Measurements from ENCODE around the gene ZBTB40. TPM values are rescaled to one million over a fixed set of nuclear protein-coding genes. Genes with fewer than 3 reads are reported as not detected.

Gene ZBTB40
- polyA plus RNA-seq, 3 donors: 1.1 to 17.8 (median 1.3) TPM

DNA sequence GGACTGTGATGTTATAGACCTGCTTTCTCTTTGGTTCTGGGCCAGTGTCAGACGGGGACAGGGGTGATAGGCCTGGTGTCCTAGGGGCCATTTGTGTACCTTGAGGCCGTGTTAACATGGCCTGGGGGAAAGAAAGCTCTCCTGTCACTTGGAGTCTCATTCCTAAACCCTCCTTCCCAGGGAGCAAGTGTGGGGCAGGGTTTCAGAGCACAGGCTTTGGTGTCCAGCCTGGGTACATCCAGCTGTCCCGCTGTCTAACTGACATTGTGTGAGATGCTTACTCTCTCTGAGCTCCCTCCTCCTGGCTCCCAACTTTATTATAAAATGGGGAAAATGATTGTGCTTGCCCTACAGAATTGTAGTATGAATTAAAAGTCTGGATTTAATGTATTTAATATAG is 79.1 kb downstream of the ZBTB40 start:
- no peaks in the 10 kb centered on the region for H4K20me1 ChIP-seq (ENCODE audit: insufficient read depth, low read length)
- no peak for DNase-seq
- no CpG with 5 or more reads among the region's 3 CpGs for WGBS (ENCODE audit: insufficient coverage)
- no peak overlapping the region for H3K4me2 ChIP-seq (replicated peaks; ENCODE audit: extremely low read depth, low read length, poor library complexity, severe bottlenecking)
- H3K27ac ChIP-seq (ENCODE audit: low read depth in 1 of 2, low read length in 2 of 2): no peak overlapping the region
- H3K27me3 Mint-ChIP-seq (ENCODE audit: low read depth in 3 of 3): no peaks in the 10 kb centered on the region
- H3K27ac Mint-ChIP-seq: no peak overlapping the region
- no peaks in the 10 kb centered on the region for H3K79me2 ChIP-seq (ENCODE audit: insufficient read depth, low read length)
- no peaks in the 10 kb centered on the region for H3K9me3 ChIP-seq (replicated peaks in 1 of 2; ENCODE audit: control insufficient read depth in 1 of 2, insufficient read depth in 1 of 2, low read length in 2 of 2)
- intact Hi-C loops (cut with micrococcal nuclease): no loop called here
- H3K4me3 ChIP-seq (replicated peaks in 1 of 3; ENCODE audit: low read depth in 2 of 3, low read length in 3 of 3): no peak overlapping the region
- TF ChIP-seq, protein P1, sequence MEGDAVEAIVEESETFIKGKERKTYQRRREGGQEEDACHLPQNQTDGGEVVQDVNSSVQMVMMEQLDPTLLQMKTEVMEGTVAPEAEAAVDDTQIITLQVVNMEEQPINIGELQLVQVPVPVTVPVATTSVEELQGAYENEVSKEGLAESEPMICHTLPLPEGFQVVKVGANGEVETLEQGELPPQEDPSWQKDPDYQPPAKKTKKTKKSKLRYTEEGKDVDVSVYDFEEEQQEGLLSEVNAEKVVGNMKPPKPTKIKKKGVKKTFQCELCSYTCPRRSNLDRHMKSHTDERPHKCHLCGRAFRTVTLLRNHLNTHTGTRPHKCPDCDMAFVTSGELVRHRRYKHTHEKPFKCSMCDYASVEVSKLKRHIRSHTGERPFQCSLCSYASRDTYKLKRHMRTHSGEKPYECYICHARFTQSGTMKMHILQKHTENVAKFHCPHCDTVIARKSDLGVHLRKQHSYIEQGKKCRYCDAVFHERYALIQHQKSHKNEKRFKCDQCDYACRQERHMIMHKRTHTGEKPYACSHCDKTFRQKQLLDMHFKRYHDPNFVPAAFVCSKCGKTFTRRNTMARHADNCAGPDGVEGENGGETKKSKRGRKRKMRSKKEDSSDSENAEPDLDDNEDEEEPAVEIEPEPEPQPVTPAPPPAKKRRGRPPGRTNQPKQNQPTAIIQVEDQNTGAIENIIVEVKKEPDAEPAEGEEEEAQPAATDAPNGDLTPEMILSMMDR (IDR thresholded peaks at IDR 0.05): no peak
- no peaks in the 10 kb centered on the region for H3K9me3 Mint-ChIP-seq
- no peak overlapping the region for H2AFZ ChIP-seq (ENCODE audit: insufficient read depth, low read depth, low read length, poor library complexity, severe bottlenecking)
- no peaks in the 10 kb centered on the region for H3K4me1 Mint-ChIP-seq
- peaks cover 63 to 67% of the 10 kb centered on the region in 2 donors for H3K36me3 Mint-ChIP-seq
- no peak overlapping the region for H3K9ac ChIP-seq (ENCODE audit: insufficient read depth, low read length, poor library complexity, severe bottlenecking)
- H3K27me3 ChIP-seq (ENCODE audit: control insufficient read depth in 2 of 2, insufficient read depth in 2 of 2, low read length in 2 of 2): no peaks in the 10 kb centered on the region
- H3K4me1 ChIP-seq (ENCODE audit: control insufficient read depth in 1 of 2, insufficient read depth in 2 of 2, low read length in 2 of 2): no peaks in the 10 kb centered on the region
- peaks cover 27 to 69% of the 10 kb centered on the region in 2 donors for H3K36me3 ChIP-seq (replicated peaks in 1 of 2; ENCODE audit: control insufficient read depth in 1 of 2, insufficient read depth in 2 of 2, low read length in 2 of 2)
- H3K4me3 Mint-ChIP-seq: no peak overlapping the region

DNA sequence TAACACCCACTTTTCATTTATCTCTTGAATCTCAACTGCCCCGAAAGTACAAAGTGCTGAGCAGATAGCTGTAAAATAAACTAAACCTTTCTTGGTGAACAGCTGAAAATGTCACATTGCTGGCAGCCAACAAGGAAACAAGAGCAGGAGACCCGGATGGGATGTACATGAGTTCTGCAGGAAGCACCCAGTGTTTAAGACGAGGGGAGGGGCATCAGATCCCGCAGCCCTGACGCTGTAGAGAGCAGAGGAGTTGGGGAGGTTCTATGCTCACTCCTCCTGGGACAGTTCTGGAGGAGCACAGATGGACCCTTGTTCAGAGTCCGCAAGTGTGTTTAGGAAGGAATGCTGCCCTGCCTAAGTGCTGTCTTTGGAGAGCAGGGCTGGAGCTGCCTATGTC is 79.6 kb downstream of the ZBTB40 start:
- peak overlapping the region in 1 of 7 donors; percentile 14 for H3K27ac Mint-ChIP-seq
- no peaks in the 10 kb centered on the region for H3K9me3 Mint-ChIP-seq
- H3K4me1 ChIP-seq (ENCODE audit: control insufficient read depth in 1 of 2, insufficient read depth in 2 of 2, low read length in 2 of 2): no peaks in the 10 kb centered on the region
- H3K36me3 ChIP-seq (replicated peaks in 1 of 2; ENCODE audit: control insufficient read depth in 1 of 2, insufficient read depth in 2 of 2, low read length in 2 of 2): peaks cover 21 to 64% of the 10 kb centered on the region in 2 donors
- H3K27me3 Mint-ChIP-seq (ENCODE audit: low read depth in 3 of 3): no peaks in the 10 kb centered on the region
- H2AFZ ChIP-seq (ENCODE audit: insufficient read depth, low read depth, low read length, poor library complexity, severe bottlenecking): no peak overlapping the region
- H3K79me2 ChIP-seq (ENCODE audit: insufficient read depth, low read length): no peaks in the 10 kb centered on the region
- no peak overlapping the region for H3K4me3 ChIP-seq (replicated peaks in 1 of 3; ENCODE audit: low read depth in 2 of 3, low read length in 3 of 3)
- no peaks in the 10 kb centered on the region for H4K20me1 ChIP-seq (ENCODE audit: insufficient read depth, low read length)
- no peak overlapping the region for H3K4me3 Mint-ChIP-seq
- intact Hi-C loops (cut with micrococcal nuclease): no loop called here
- DNase-seq: no peak
- H3K27ac ChIP-seq (ENCODE audit: low read depth in 1 of 2, low read length in 2 of 2): no peak overlapping the region
- H3K4me2 ChIP-seq (replicated peaks; ENCODE audit: extremely low read depth, low read length, poor library complexity, severe bottlenecking): no peak overlapping the region
- peaks cover 58 to 65% of the 10 kb centered on the region in 2 donors for H3K36me3 Mint-ChIP-seq
- no peaks in the 10 kb centered on the region for H3K9me3 ChIP-seq (replicated peaks in 1 of 2; ENCODE audit: control insufficient read depth in 1 of 2, insufficient read depth in 1 of 2, low read length in 2 of 2)
- WGBS (ENCODE audit: insufficient coverage): 92% methylated on average over 5 of the region's 6 CpGs
- TF ChIP-seq, protein P1 (IDR thresholded peaks at IDR 0.05): no peak
- H3K27me3 ChIP-seq (ENCODE audit: control insufficient read depth in 2 of 2, insufficient read depth in 2 of 2, low read length in 2 of 2): no peaks in the 10 kb centered on the region
- H3K4me1 Mint-ChIP-seq: no peaks in the 10 kb centered on the region
- H3K9ac ChIP-seq (ENCODE audit: insufficient read depth, low read length, poor library complexity, severe bottlenecking): no peak overlapping the region
